ENCODE measurements around the gene RGS14.

RGS14 gene, protein sequence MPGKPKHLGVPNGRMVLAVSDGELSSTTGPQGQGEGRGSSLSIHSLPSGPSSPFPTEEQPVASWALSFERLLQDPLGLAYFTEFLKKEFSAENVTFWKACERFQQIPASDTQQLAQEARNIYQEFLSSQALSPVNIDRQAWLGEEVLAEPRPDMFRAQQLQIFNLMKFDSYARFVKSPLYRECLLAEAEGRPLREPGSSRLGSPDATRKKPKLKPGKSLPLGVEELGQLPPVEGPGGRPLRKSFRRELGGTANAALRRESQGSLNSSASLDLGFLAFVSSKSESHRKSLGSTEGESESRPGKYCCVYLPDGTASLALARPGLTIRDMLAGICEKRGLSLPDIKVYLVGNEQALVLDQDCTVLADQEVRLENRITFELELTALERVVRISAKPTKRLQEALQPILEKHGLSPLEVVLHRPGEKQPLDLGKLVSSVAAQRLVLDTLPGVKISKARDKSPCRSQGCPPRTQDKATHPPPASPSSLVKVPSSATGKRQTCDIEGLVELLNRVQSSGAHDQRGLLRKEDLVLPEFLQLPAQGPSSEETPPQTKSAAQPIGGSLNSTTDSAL

DNA sequence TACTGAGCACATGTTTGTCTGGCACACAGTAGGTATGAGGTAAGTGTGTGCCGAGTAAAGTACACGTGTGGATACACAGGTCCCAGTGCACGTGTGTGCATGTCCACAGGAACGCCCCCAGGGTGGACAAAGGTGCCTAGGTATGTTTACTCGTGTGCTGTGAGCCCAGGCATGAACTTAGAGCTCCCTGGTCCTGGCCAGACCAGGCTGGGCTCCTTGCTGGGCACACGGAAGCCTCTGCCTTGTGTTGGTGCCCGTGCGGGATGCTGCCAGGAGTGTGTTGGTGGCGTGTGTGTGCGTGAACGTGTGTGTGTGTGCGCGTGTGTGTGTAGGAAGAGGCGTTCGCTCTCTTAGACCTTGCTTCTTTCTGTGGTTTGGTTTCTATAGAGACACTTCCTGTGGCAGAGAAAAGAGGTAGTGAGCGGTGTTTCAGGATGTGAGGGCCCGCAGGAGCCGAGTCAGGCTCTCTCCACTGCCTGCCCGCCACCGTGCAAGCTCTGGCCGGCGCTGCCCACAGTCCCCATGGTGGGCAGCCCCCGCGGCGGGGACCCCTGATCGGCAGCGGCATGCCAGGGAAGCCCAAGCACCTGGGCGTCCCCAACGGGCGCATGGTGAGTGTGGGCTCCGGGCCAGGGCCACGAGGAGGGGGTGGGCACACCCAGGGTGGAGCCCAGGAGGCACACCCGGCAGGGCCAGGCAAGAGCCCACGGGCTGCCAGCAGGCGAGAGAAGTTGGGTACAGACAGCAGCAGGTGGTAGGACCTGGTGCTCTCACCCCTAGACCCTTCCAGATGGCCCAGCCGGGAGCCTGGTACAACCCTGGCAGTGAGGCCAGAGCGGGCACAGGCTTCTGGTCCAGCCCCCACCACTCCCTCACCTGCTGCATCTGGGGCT, at the start of gene RGS14:
Gene RGS14 (plus strand): TSS at position 466 of the 893 bp plus-strand sequence. CDS start 101 bp downstream, at position 567.
- peak; percentile 11 for DNase-seq

DNA sequence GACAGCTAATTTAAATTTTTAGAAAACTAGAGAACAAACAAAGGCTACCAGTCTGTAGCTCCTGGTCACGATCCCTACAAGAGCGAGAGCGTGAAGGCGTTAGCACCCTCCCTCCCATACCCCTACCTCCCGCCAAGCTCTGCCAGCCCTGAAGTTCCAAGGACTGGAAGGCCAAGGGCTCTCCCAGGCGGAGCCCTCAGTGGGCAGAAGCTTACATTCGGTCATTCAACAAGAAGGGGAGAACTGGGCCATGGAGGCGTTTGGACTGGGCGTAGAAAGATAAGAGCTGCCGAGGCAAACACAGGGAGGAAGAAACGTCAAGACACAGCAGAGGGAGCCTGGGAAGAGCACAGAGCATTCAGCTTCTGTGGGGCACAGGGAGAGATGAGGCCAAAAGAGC, 49.0 kb upstream of the RGS14 start:
- DNase-seq: no peak

- no peak for DNase-seq
These were observed 48.2 kb upstream of the RGS14 start for GRCh38 chr5:177309351-177310191.

- DNase-seq: no peak
These were observed 47.4 kb upstream of the RGS14 start for GRCh38 chr5:177310332-177310731.

- DNase-seq: peak; percentile 17
These were observed 46.9 kb upstream of the RGS14 start for GRCh38 chr5:177310757-177311391.

- no peak for DNase-seq
These were observed 46.4 kb upstream of the RGS14 start for GRCh38 chr5:177311392-177311722.

DNA sequence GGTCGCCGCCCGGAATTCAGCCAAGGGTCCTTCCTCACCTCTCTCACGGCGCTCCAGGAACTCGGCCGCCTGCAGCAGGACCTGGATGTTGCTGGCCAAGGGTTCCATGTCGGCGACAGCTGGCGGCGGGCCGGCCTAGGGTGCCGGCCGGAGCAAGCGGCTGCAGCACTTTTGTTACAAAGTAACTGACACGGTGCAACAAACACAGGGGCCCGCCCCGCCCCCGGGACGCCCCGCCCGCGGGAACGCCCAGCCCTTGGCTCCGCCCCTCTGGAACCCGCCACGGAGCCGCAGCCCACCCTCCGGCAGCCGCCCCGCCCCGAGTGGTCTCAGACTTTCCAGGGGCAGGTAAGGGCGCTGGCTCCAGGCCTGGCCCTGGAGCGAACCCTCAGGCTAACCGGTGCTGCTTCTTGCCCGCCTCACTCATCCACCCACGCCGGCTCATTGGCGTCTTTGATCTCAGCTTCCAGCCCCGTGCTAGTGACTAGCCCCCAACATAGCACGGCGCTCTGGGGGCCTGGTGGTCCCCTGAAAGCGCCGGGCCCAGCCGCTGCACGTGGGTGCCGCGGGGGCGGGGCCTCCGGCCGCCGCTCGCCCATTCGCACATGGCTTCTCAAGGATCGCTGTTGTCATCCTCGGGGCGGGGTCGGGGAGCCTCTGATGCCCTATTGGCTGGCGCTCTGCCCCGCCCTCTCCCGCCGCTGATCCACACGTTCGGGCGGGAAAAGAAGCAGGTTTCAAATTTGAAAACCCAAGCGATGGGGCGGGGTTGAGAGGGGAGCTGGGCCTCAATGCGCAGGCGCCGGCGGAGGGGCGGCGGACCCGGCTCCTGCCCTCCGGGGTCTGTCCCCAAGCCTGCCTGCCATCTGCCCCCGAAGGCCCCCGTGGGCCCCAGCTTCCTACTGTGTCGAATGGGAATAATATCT, 45.7 kb upstream of the RGS14 start, which contains the start of gene MXD3:
Gene MXD3 (minus strand): TSS at position 176 of the 926 bp plus-strand sequence. CDS start 68 bp downstream, at position 108.
- DNase-seq: peak; percentile 90

DNA sequence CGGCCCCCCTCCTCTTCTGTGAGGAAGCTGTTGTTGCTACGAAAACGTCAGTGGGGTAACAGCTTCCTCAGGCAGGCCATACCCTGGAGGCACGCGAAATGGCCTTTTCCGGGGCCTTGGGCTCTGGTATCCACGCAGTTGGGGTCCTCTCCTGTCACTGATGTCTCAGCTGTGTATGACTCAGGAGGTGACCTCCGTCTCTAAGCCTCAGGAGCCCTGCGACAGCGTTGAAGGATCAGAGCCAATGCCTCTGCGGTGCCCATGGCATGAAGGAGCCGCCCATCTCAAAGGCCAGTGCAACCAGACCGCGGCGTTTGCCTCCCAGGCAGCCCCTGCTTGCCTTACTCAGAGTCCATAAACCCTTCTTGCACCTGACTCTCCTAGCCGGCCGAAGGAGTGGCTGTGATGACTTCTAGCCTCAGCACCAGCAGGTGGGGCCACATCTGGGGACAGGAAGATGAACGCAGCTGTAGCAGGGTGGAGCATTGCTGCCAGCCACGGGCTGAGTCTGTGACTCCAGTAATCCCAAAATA, 45.0 kb upstream of the RGS14 start:
- DNase-seq: peak; percentile 6

DNA sequence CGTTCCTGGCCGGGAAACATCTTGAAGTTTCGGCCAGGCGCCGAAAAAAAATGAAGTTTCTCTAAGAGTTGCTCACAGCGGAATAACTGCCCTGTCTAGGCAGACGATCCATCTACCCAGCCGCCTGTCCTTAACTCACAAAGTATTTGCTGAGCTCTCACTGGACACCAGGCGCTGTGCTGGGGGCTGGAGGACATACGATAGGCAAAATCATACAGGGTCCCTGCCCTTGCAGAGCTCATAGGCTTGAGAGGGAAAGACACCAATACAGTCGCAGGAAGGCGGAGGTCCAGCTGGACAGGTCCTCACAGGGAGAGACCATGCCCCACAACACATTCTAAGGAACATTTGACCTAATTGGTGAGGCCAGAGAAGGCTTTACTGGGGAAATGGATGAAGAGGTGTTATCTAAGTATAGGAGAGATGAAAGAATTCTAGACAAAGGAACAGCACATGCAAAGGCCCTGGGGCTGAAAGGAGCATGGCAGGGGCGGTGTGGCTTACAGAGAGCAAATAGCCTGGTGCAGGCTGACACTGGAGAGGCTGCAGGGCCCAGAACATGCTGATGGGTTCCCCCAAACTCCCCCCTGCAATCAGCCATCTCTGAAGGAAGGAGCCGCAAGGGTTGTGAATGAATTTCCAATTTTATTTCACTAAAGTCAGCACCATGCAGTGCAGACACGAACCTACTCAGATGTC, 44.0 kb upstream of the RGS14 start:
- no peak for DNase-seq

GRCh38 chr5:177314376-177315342, 43.1 kb upstream of the RGS14 start:
- no peak for DNase-seq

GRCh38 chr5:177315411-177315810, 42.3 kb upstream of the RGS14 start:
- DNase-seq: no peak

- no peak for DNase-seq
These were observed 41.7 kb upstream of the RGS14 start for GRCh38 chr5:177316005-177316404.

DNA sequence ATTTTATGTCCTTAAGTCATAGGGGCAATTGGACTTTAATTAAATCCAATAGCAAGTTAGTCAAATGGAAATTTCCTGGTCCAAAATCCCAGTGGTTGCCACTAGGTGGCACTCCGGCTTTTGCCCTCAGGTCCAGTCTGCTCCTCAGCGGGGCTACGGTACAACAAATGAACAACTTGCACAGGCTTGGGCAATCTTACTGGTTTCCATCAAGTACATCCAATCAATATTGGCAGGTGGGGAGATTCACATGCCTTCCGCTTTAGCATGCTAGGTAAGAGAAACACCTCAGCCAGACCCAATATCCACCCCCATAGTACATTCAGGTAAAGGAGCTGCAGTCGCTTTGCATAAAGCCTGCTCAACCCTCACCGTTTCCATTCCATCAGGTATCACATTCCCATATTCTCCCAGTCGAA, 39.8 kb upstream of the RGS14 start:
- DNase-seq: peak; percentile 7

GRCh38 chr5:177319913-177320588, 37.7 kb upstream of the RGS14 start:
- no peak for DNase-seq

- DNase-seq: no peak
These were observed 36.8 kb upstream of the RGS14 start for GRCh38 chr5:177320879-177321278.

DNA sequence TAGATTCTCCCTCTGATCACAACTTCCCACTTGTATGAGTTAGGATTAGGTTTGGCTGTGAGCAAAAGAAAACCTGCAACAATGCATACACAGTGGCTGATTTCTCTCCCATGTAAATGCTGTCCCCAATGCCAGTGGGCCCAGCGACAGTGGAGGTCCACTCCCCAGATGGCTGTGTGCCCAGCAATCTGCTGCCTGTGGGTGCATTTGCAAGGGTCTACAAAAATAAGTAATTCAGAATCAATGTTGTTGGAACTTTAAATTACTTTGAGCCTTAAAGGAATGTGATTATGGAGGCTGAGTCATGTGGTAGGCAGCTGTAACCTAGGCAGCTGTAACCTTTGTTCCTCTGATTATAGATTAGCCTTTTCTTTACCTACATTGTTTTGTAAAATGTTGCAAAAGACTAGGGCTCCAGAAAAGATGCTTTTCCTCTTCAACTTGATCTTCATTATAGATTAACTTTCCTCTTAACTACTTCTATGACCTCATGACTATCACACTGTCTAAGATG, 31.8 kb upstream of the RGS14 start:
- no peak for DNase-seq

Measured in NCI-H2171 (cell line).